ENCODE results near the gene TANGO6.

The TANGO6 gene

GRCh38 chr16:69100071-69100691 lies 256.9 kb downstream of the TANGO6 start:
- Mint-ChIP-seq H3K9me3 (no peaks in the 10 kb centered on the region), H3K4me1 (peaks cover 1% of the 10 kb centered on the region), H3K27me3 (peaks cover 45% of the 10 kb centered on the region), H3K36me3 (no peaks in the 10 kb centered on the region), H3K27ac (no peak overlapping the region), H3K4me3 (no peak overlapping the region)
- DNase-seq: no peak
- CTCF ChIA-PET: interaction anchor here (1.1 to 1.2 kb wide), 2 partner anchors 11 to 14 kb away, joined by 3 read pairs; no protein-coding TSS in a partner anchor

GRCh38 chr16:69105501-69106361 lies 262.4 kb downstream of the TANGO6 start, which contains the start of gene HAS3:
Gene HAS3, plus strand, starts transcription at chr16:69105653. Its CDS starts 3,743 bp downstream, at chr16:69109396.
- H3K9me3 Mint-ChIP-seq: no peaks in the 10 kb centered on the region
- H3K27ac Mint-ChIP-seq: no peak within 1 kb of the TSS
- peaks cover 20% of the 10 kb centered on the region for H3K4me1 Mint-ChIP-seq
- peaks cover 3% of the 10 kb centered on the region for H3K36me3 Mint-ChIP-seq
- H3K4me3 Mint-ChIP-seq: peak within 1 kb of the TSS; percentile 81
- CTCF ChIA-PET: interaction anchor here (1.0 to 1.7 kb wide), 9 partner anchors 8 to 578 kb away, joined by 3 to 12 read pairs (median 3); no protein-coding TSS in a partner anchor
- H3K27me3 Mint-ChIP-seq: peaks cover 79% of the 10 kb centered on the region
- peak; percentile 57 for DNase-seq

- H3K9me3 Mint-ChIP-seq: no peaks in the 10 kb centered on the region
- H3K4me3 Mint-ChIP-seq: peak overlapping the region; percentile 52
- DNase-seq: peak; percentile 31
- H3K36me3 Mint-ChIP-seq: peaks cover 4% of the 10 kb centered on the region
- no peak overlapping the region for H3K27ac Mint-ChIP-seq
- H3K27me3 Mint-ChIP-seq: peaks cover 75% of the 10 kb centered on the region
- H3K4me1 Mint-ChIP-seq: peaks cover 20% of the 10 kb centered on the region
- CTCF ChIA-PET: interaction anchor here (0.5 to 1.5 kb wide), 4 partner anchors 12 to 257 kb away, joined by 3 to 7 read pairs (median 4); no protein-coding TSS in a partner anchor
Measured at GRCh38 chr16:69106491-69107315, 263.4 kb downstream of the TANGO6 start.

GRCh38 chr16:69107316-69107962 lies 264.1 kb downstream of the TANGO6 start:
- Mint-ChIP-seq H3K4me3 (peak overlapping the region; percentile 52), H3K36me3 (peaks cover 4% of the 10 kb centered on the region), H3K27me3 (peaks cover 68% of the 10 kb centered on the region), H3K9me3 (no peaks in the 10 kb centered on the region), H3K4me1 (peaks cover 20% of the 10 kb centered on the region), H3K27ac (no peak overlapping the region)
- CTCF ChIA-PET: interaction anchor here (0.5 to 1.8 kb wide), 3 partner anchors 16 to 107 kb away, joined by 3 to 5 read pairs (median 4); no protein-coding TSS in a partner anchor
- DNase-seq: no peak

- CTCF ChIA-PET: interaction anchor here (0.5 to 1.8 kb wide), 3 partner anchors 15 to 80 kb away, joined by 3 to 4 read pairs (median 3); no protein-coding TSS in a partner anchor
- Mint-ChIP-seq H3K36me3 (peaks cover 4% of the 10 kb centered on the region), H3K27ac (no peak overlapping the region), H3K4me3 (no peak overlapping the region), H3K9me3 (no peaks in the 10 kb centered on the region), H3K27me3 (peaks cover 60% of the 10 kb centered on the region), H3K4me1 (peaks cover 20% of the 10 kb centered on the region)
- DNase-seq: no peak
Measured at GRCh38 chr16:69108064-69108904, 265.0 kb downstream of the TANGO6 start.

GRCh38 chr16:69108905-69109252 lies 265.5 kb downstream of the TANGO6 start:
- no peak overlapping the region for H3K27ac Mint-ChIP-seq
- no peak for DNase-seq
- no peaks in the 10 kb centered on the region for H3K9me3 Mint-ChIP-seq
- CTCF ChIA-PET: interaction anchor here (1.3 to 1.8 kb wide), 2 partner anchors 15 to 28 kb away, joined by 3 to 4 read pairs; no protein-coding TSS in a partner anchor
- H3K4me3 Mint-ChIP-seq: no peak overlapping the region
- H3K36me3 Mint-ChIP-seq: peaks cover 4% of the 10 kb centered on the region
- peaks cover 20% of the 10 kb centered on the region for H3K4me1 Mint-ChIP-seq
- peaks cover 54% of the 10 kb centered on the region for H3K27me3 Mint-ChIP-seq

- CTCF ChIA-PET: interaction anchor here (1.2 to 1.8 kb wide), 3 partner anchors 13 to 557 kb away, joined by 3 to 6 read pairs (median 4); no protein-coding TSS in a partner anchor
- H3K4me1 Mint-ChIP-seq: peaks cover 20% of the 10 kb centered on the region
- DNase-seq: no peak
- no peak overlapping the region for H3K4me3 Mint-ChIP-seq
- no peaks in the 10 kb centered on the region for H3K9me3 Mint-ChIP-seq
- H3K27ac Mint-ChIP-seq: no peak overlapping the region
- peaks cover 6% of the 10 kb centered on the region for H3K36me3 Mint-ChIP-seq
- H3K27me3 Mint-ChIP-seq: peaks cover 46% of the 10 kb centered on the region
Measured at GRCh38 chr16:69109486-69110270, 266.3 kb downstream of the TANGO6 start.

- Mint-ChIP-seq H3K4me1 (peaks cover 16% of the 10 kb centered on the region), H3K36me3 (peaks cover 7% of the 10 kb centered on the region), H3K27ac (no peak overlapping the region), H3K27me3 (peaks cover 39% of the 10 kb centered on the region), H3K9me3 (no peaks in the 10 kb centered on the region), H3K4me3 (no peak overlapping the region)
- DNase-seq: no peak
- CTCF ChIA-PET: interaction anchor here (0.7 to 1.8 kb wide), 5 partner anchors 13 to 557 kb away, joined by 3 to 6 read pairs (median 3); no protein-coding TSS in a partner anchor
Measured at GRCh38 chr16:69110406-69110805, 267.1 kb downstream of the TANGO6 start.

- peaks cover 12% of the 10 kb centered on the region for H3K4me1 Mint-ChIP-seq
- H3K36me3 Mint-ChIP-seq: peaks cover 7% of the 10 kb centered on the region
- peaks cover 32% of the 10 kb centered on the region for H3K27me3 Mint-ChIP-seq
- H3K9me3 Mint-ChIP-seq: no peaks in the 10 kb centered on the region
- no peak for DNase-seq
- no peak overlapping the region for H3K4me3 Mint-ChIP-seq
- CTCF ChIA-PET: interaction anchor here (0.6 to 5.4 kb wide), 12 partner anchors 12 to 625 kb away, joined by 3 to 53 read pairs (median 3); no protein-coding TSS in a partner anchor
- H3K27ac Mint-ChIP-seq: no peak overlapping the region
Measured at GRCh38 chr16:69111216-69111875, 268.0 kb downstream of the TANGO6 start.

GRCh38 chr16:69111876-69112230 lies 268.5 kb downstream of the TANGO6 start:
- Mint-ChIP-seq H3K9me3 (no peaks in the 10 kb centered on the region), H3K27ac (no peak overlapping the region), H3K36me3 (peaks cover 9% of the 10 kb centered on the region), H3K4me3 (no peak overlapping the region), H3K4me1 (peaks cover 10% of the 10 kb centered on the region), H3K27me3 (peaks cover 27% of the 10 kb centered on the region)
- DNase-seq: no peak
- CTCF ChIA-PET: interaction anchor here (0.7 to 5.4 kb wide), 9 partner anchors 11 to 626 kb away, joined by 3 to 53 read pairs (median 4); no protein-coding TSS in a partner anchor

- Mint-ChIP-seq H3K27ac (no peak overlapping the region), H3K9me3 (no peaks in the 10 kb centered on the region), H3K4me1 (peaks cover 5% of the 10 kb centered on the region), H3K36me3 (peaks cover 10% of the 10 kb centered on the region), H3K4me3 (no peak overlapping the region), H3K27me3 (peaks cover 20% of the 10 kb centered on the region)
- CTCF ChIA-PET: interaction anchor here (0.6 to 5.4 kb wide), 12 partner anchors 11 to 584 kb away, joined by 3 to 53 read pairs (median 4); no protein-coding TSS in a partner anchor
- peak; percentile 64 for DNase-seq
Measured at GRCh38 chr16:69112285-69113129, 269.2 kb downstream of the TANGO6 start.

Data from activated naive CD4-positive, alpha-beta T cell treated with anti-CD3 and anti-CD28 coated beads, Interleukin-2, amount 10 ng/mL, durations not matched to agents 7 days and 5 days (primary cell).